Smooth muscle cell (in vitro differentiated cells): ENCODE results near the gene TPSAB1. TPM values are rescaled to one million over a fixed set of nuclear protein-coding genes. Genes with fewer than 3 reads are reported as not detected.

ENCODE experiments used
- DNase-seq: peaks from one replicate; lab custom pipeline; 2025; ENCODE audit not compliant: unreplicated experiment; lab: John Stamatoyannopoulos, UW
- H2AFZ ChIP-seq: fragments of 200-600 bp; sonication (generic); 2 replicates; pipeline ENCODE4 v1.6.0; 2016; ENCODE audit warnings: antibody characterized with exemption, low read depth, mild to moderate bottlenecking
- H3F3A ChIP-seq: fragments of 200-600 bp; sonication (generic); 2 replicates; pipeline ENCODE4 v1.6.0; 2017; ENCODE audit warnings: antibody characterized with exemption, low read depth
- H3K27ac ChIP-seq: fragments of 200-600 bp; sonication (generic); 2 replicates; pipeline ENCODE4 v1.5.1; 2016; ENCODE audit warnings: low read depth, mild to moderate bottlenecking
- H3K27me3 ChIP-seq: fragments of 200-600 bp; sonication (generic); 2 replicates; pipeline ENCODE4 v1.6.1; 2016; ENCODE audit warnings: low read depth, mild to moderate bottlenecking
- H3K36me3 ChIP-seq: fragments of 200-600 bp; sonication (generic); 2 replicates; pipeline ENCODE4 v1.5.1; 2016; ENCODE audit warnings: low read depth
- H3K4me1 ChIP-seq: fragments of 200-600 bp; sonication (generic); 2 replicates; pipeline ENCODE4 v1.5.1; 2016; ENCODE audit warnings: low read depth
- H3K4me2 ChIP-seq: fragments of 200-600 bp; sonication (generic); 2 replicates; pipeline ENCODE4 v1.6.0; 2016; ENCODE audit warnings: mild to moderate bottlenecking
- H3K4me3 ChIP-seq: fragments of 200-600 bp; sonication (generic); 2 replicates; pipeline ENCODE4 v1.5.1; 2016; ENCODE audit warnings: mild to moderate bottlenecking
- H3K79me2 ChIP-seq: fragments of 200-600 bp; sonication (generic); 2 replicates; pipeline ENCODE4 v1.6.0; 2016; ENCODE audit warnings: low read depth, mild to moderate bottlenecking
- H3K9ac ChIP-seq: fragments of 200-600 bp; sonication (generic); 2 replicates; pipeline ENCODE4 v1.6.0; 2016; ENCODE audit warnings: low read depth
- H3K9me3 ChIP-seq: fragments of 200-600 bp; sonication (generic); replicated peaks from 2 replicates; pipeline ENCODE4 v1.5.1; 2016; ENCODE audit warnings: low read depth
- H4K20me1 ChIP-seq: fragments of 200-600 bp; sonication (generic); 2 replicates; pipeline ENCODE4 v1.6.0; 2016; ENCODE audit warnings: low read depth
- CTCF ChIP-seq: fragments of 200-600 bp; sonication (generic); IDR thresholded peaks from 2 replicates; pipeline ENCODE4 v1.5.1; 2017; ENCODE audit warnings: borderline replicate concordance, mild to moderate bottlenecking, antibody characterized with exemption; ENCODE audit not compliant: insufficient read depth, poor library complexity, severe bottlenecking
- WGBS: methylation state at CpG from one replicate; pipeline ENCODE4 v1.1.7; 2016; ENCODE audit warnings: low lambda C conversion rate; 5-methylcytosine and 5-hydroxymethylcytosine counted together
- polyA plus RNA-seq: library from polyadenylated mRNA; unstranded; fragments of >200 nt; fragmentation: Nextera tagmentation; extraction: Ambion mirVana; gene quantifications from 2 replicates; pipeline ENCODE4 v1.2.1, GENCODE V29; 2016
- total RNA-seq: library from RNA; depleted of rRNA; stranded (reverse); fragments of >200 nt; gene quantifications from 2 replicates; pipeline ENCODE4 v1.2.3, GENCODE V29; 2014

The TPSAB1 gene
- total and polyA plus RNA-seq, 2 experiments from 2014 or later: not detected

GRCh38 chr16:1263591-1264344, 23.3 kb downstream of the TPSAB1 start:
- H3K9me3 ChIP-seq: no peaks in the 10 kb centered on the region
- no peak overlapping the region for H3K9ac ChIP-seq
- H3K4me1 ChIP-seq: no peaks in the 10 kb centered on the region
- H3K79me2 ChIP-seq: no peaks in the 10 kb centered on the region
- H2AFZ ChIP-seq: no peak overlapping the region
- DNase-seq: no peak
- no peak overlapping the region for H3K4me2 ChIP-seq
- no peaks in the 10 kb centered on the region for H4K20me1 ChIP-seq
- no peaks in the 10 kb centered on the region for H3F3A ChIP-seq
- 89% methylated on average over 15 of the region's 15 CpGs for WGBS
- H3K4me3 ChIP-seq: no peak overlapping the region
- peaks cover 11% of the 10 kb centered on the region for H3K27me3 ChIP-seq
- no peak overlapping the region for H3K27ac ChIP-seq
- no peaks in the 10 kb centered on the region for H3K36me3 ChIP-seq
- no peak for TF ChIP-seq CTCF

- Histone ChIP-seq H3K4me2 (no peak overlapping the region), H3K4me1 (no peaks in the 10 kb centered on the region), H3K36me3 (no peaks in the 10 kb centered on the region), H3K9me3 (no peaks in the 10 kb centered on the region), H3K9ac (no peak overlapping the region), H3F3A (no peaks in the 10 kb centered on the region), H3K27me3 (peaks cover 6% of the 10 kb centered on the region), H3K27ac (no peak overlapping the region), H3K4me3 (no peak overlapping the region), H2AFZ (no peak overlapping the region), H3K79me2 (no peaks in the 10 kb centered on the region), H4K20me1 (no peaks in the 10 kb centered on the region)
- no peak for DNase-seq
- no peak for TF ChIP-seq CTCF
- 82% methylated on average over 16 of the region's 16 CpGs for WGBS
Measured at GRCh38 chr16:1264345-1265089, 24.0 kb downstream of the TPSAB1 start.

GRCh38 chr16:1265090-1265630, 24.7 kb downstream of the TPSAB1 start:
- 93% methylated on average over 13 of the region's 13 CpGs for WGBS
- H3K9ac ChIP-seq: no peak overlapping the region
- H3K4me1 ChIP-seq: no peaks in the 10 kb centered on the region
- no peak overlapping the region for H3K4me3 ChIP-seq
- H3K36me3 ChIP-seq: no peaks in the 10 kb centered on the region
- TF ChIP-seq CTCF: no peak
- H3F3A ChIP-seq: no peaks in the 10 kb centered on the region
- H4K20me1 ChIP-seq: no peaks in the 10 kb centered on the region
- H3K4me2 ChIP-seq: no peak overlapping the region
- no peak overlapping the region for H2AFZ ChIP-seq
- H3K27me3 ChIP-seq: no peaks in the 10 kb centered on the region
- DNase-seq: no peak
- no peaks in the 10 kb centered on the region for H3K79me2 ChIP-seq
- H3K9me3 ChIP-seq: no peaks in the 10 kb centered on the region
- H3K27ac ChIP-seq: no peak overlapping the region
